HepG2 (cell line): ENCODE results near the gene CD151. TPM values are rescaled to one million over a fixed set of nuclear protein-coding genes. Genes with fewer than 3 reads are reported as not detected.

Source experiments
- ADNP ChIP-seq: sonication (generic); formaldehyde crosslinking; IDR thresholded peaks from 2 replicates; pipeline ENCODE4 v1.4.0; 2020; ENCODE audit warnings: missing genetic modification reagents
- GABPA ChIP-seq, 2 experiments: IDR thresholded peaks; 2 replicates each; pipeline ENCODE4 v1.6.1; 2011 to 2016; ENCODE audit warnings: low read depth in 2 of 2, low read length in 1 of 2, missing biosample characterization in 1 of 2, missing genetic modification characterization in 1 of 2
- JUNB ChIP-seq: sonication (generic); formaldehyde crosslinking; IDR thresholded peaks from 2 replicates; pipeline ENCODE4 v1.8.0; 2022; ENCODE audit warnings: missing genetic modification reagents, mild to moderate bottlenecking, borderline replicate concordance
- KDM4B ChIP-seq: sonication (generic); formaldehyde crosslinking; IDR thresholded peaks from 2 replicates; pipeline ENCODE4 v1.4.0; 2020; ENCODE audit warnings: missing genetic modification reagents
- MATR3 ChIP-seq: sonication (generic); formaldehyde crosslinking; IDR thresholded peaks from 2 replicates; pipeline ENCODE4 v1.4.0; 2020; ENCODE audit warnings: missing genetic modification reagents
- NFIB ChIP-seq: sonication (generic); formaldehyde crosslinking; IDR thresholded peaks from 2 replicates; pipeline ENCODE4 v1.9.0; 2021; ENCODE audit warnings: missing genetic modification reagents, mild to moderate bottlenecking, borderline replicate concordance
- NFKB2 ChIP-seq: sonication (generic); formaldehyde crosslinking; IDR thresholded peaks from 2 replicates; pipeline ENCODE4 v1.4.0; 2020; ENCODE audit warnings: missing genetic modification reagents, borderline replicate concordance
- XBP1 ChIP-seq: sonication (generic); formaldehyde crosslinking; IDR thresholded peaks from 2 replicates; pipeline ENCODE4 v1.5.0; 2020; ENCODE audit warnings: missing genetic modification reagents
- ZNF10 ChIP-seq: sonication (generic); formaldehyde crosslinking; IDR thresholded peaks from 2 replicates; pipeline ENCODE4 v1.4.0; 2020; ENCODE audit warnings: mild to moderate bottlenecking, low read depth, missing genetic modification reagents, borderline replicate concordance
- ZNF318 ChIP-seq: sonication (generic); formaldehyde crosslinking; IDR thresholded peaks from 2 replicates; pipeline ENCODE4 v1.4.0; 2020; ENCODE audit warnings: mild to moderate bottlenecking, missing genetic modification reagents
- polyA plus RNA-seq, 8 experiments: library from polyadenylated mRNA; depleted of rRNA in 3 of 8; stranded (reverse) in 7 of 8; unstranded in 1 of 8; fragments of >200 nt; fragmentation: Illumina TruSeq in 4 of 8; extraction: Trizol in 4 of 8; gene quantifications; 2 replicates each; pipeline versions ENCODE4 v1.2.1 to v1.2.3, GENCODE V29; 2011 to 2016; ENCODE audit warnings: low read depth in 4 of 8, missing spikeins in 1 of 8, mixed read lengths in 1 of 8; ENCODE audit not compliant: insufficient read depth in 1 of 8
- total RNA-seq, 5 experiments: library from RNA; depleted of rRNA; stranded (reverse); fragments of >200 nt; fragmentation: Illumina TruSeq; extraction: Trizol; gene quantifications; 2 replicates each; pipeline ENCODE4 v1.2.3, GENCODE V29; 2016; ENCODE audit warnings: low read depth in 1 of 5
- TF ChIP-seq, protein P1 (sequence below): sonication (generic); formaldehyde crosslinking; IDR thresholded peaks from 2 replicates; pipeline ENCODE4 v1.8.1; 2022; ENCODE audit warnings: mild to moderate bottlenecking, missing genetic modification reagents
- TF ChIP-seq, protein P2 (sequence below): sonication (generic); formaldehyde crosslinking; IDR thresholded peaks from 2 replicates; pipeline ENCODE4 v1.5.0; 2020; ENCODE audit warnings: mild to moderate bottlenecking, missing genetic modification reagents

Gene CD151
- total and polyA plus RNA-seq, 2 of the 13 experiments (the other 11 are each of a cell fraction or from before 2014, with no cell fraction given): 125 to 197 TPM

GRCh38 chr11:842370-843002 lies 9.7 kb downstream of the CD151 start, which contains the start of the genes POLR2L and TSPAN4 (continued):
- TF ChIP-seq MATR3 (no peak), NFIB (no peak), ZNF318 (CRISPR knock-in tag) (no peak), NFKB2 (peak; percentile 55; the same call in 1 of the 2 replicates), ZNF10 (no peak), ADNP (no peak), XBP1 (CRISPR knock-in tag) (no peak), JUNB (no peak), KDM4B (CRISPR knock-in tag) (no peak), GABPA (IDR thresholded peaks at IDR 0.05; ENCODE audit: low read depth, low read length) (no peak), GABPA (CRISPR knock-in tag; IDR thresholded peaks at IDR 0.05; ENCODE audit: low read depth) (no peak)
- TF ChIP-seq, protein P1, sequence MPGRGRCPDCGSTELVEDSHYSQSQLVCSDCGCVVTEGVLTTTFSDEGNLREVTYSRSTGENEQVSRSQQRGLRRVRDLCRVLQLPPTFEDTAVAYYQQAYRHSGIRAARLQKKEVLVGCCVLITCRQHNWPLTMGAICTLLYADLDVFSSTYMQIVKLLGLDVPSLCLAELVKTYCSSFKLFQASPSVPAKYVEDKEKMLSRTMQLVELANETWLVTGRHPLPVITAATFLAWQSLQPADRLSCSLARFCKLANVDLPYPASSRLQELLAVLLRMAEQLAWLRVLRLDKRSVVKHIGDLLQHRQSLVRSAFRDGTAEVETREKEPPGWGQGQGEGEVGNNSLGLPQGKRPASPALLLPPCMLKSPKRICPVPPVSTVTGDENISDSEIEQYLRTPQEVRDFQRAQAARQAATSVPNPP (CRISPR knock-in tag): peak; percentile 61; the same call in 1 of the 2 replicates
- TF ChIP-seq, protein P2, sequence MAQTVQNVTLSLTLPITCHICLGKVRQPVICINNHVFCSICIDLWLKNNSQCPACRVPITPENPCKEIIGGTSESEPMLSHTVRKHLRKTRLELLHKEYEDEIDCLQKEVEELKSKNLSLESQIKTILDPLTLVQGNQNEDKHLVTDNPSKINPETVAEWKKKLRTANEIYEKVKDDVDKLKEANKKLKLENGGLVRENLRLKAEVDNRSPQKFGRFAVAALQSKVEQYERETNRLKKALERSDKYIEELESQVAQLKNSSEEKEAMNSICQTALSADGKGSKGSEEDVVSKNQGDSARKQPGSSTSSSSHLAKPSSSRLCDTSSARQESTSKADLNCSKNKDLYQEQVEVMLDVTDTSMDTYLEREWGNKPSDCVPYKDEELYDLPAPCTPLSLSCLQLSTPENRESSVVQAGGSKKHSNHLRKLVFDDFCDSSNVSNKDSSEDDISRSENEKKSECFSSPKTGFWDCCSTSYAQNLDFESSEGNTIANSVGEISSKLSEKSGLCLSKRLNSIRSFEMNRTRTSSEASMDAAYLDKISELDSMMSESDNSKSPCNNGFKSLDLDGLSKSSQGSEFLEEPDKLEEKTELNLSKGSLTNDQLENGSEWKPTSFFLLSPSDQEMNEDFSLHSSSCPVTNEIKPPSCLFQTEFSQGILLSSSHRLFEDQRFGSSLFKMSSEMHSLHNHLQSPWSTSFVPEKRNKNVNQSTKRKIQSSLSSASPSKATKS (CRISPR knock-in tag): no peak
